Fibroblast of the conjunctiva (primary cell): ENCODE data around the gene CRISPLD2.

Experiments used
- DNase-seq: peaks from one replicate; pipeline ENCODE4 v3.0.0-alpha.2; 2010; ENCODE audit warnings: low read depth

Gene CRISPLD2

GRCh38 chr16:84819644-84820304 is at the start of gene CRISPLD2:
Gene CRISPLD2 (plus strand): TSS chr16:84819985. CDS start chr16:84838496, 18,511 bp downstream.
- peak; percentile 71 for DNase-seq

GRCh38 chr16:84773312-84773711 is 46.5 kb upstream of the CRISPLD2 start:
- no peak for DNase-seq

GRCh38 chr16:84774810-84775209 is 45.0 kb upstream of the CRISPLD2 start:
- peak; percentile 63 for DNase-seq

GRCh38 chr16:84775262-84775810 is 44.4 kb upstream of the CRISPLD2 start:
- no peak for DNase-seq

GRCh38 chr16:84777435-84777834 is 42.4 kb upstream of the CRISPLD2 start:
- no peak for DNase-seq

- DNase-seq, result no peak
Measured at GRCh38 chr16:84778720-84779119, 41.1 kb upstream of the CRISPLD2 start.

GRCh38 chr16:84780063-84780462 is 39.7 kb upstream of the CRISPLD2 start:
- DNase-seq, result no peak

- no peak for DNase-seq
Measured at GRCh38 chr16:84780544-84781376, 39.0 kb upstream of the CRISPLD2 start.

- no peak for DNase-seq
Measured at GRCh38 chr16:84782846-84783245, 36.9 kb upstream of the CRISPLD2 start.

- peak; percentile 65 for DNase-seq
Measured at GRCh38 chr16:84785843-84786581, 33.8 kb upstream of the CRISPLD2 start.

GRCh38 chr16:84786605-84787262 is 33.1 kb upstream of the CRISPLD2 start:
- DNase-seq, result no peak

- DNase-seq, result no peak
Measured at GRCh38 chr16:84787263-84787622, 32.5 kb upstream of the CRISPLD2 start.

- peak; percentile 90 for DNase-seq
Measured at GRCh38 chr16:84788920-84789391, 30.8 kb upstream of the CRISPLD2 start.

GRCh38 chr16:84789431-84789830 is 30.4 kb upstream of the CRISPLD2 start:
- DNase-seq, result no peak

- no peak for DNase-seq
Measured at GRCh38 chr16:84790301-84790700, 29.5 kb upstream of the CRISPLD2 start.

- DNase-seq, result peak; percentile 30
Measured at GRCh38 chr16:84791088-84791487, 28.7 kb upstream of the CRISPLD2 start.

- no peak for DNase-seq
Measured at GRCh38 chr16:84791501-84791900, 28.3 kb upstream of the CRISPLD2 start.

GRCh38 chr16:84794186-84794585 is 25.6 kb upstream of the CRISPLD2 start:
- no peak for DNase-seq

- DNase-seq, result no peak
Measured at GRCh38 chr16:84794626-84795025, 25.2 kb upstream of the CRISPLD2 start.

- DNase-seq, result peak; percentile 76
Measured at GRCh38 chr16:84795329-84796053, 24.3 kb upstream of the CRISPLD2 start.
